Heart left ventricle (tissue), 13 donors: Measurements from ENCODE around the gene SNCAIP.

Source experiments
- POLR2A ChIP-seq, 2 donors: fragments of 450-650 bp; IDR thresholded peaks; one replicate each; pipeline ENCODE4 v1.6.1; 2017; ENCODE audit warnings: antibody characterized with exemption in 2 of 2, mild to moderate bottlenecking in 2 of 2, moderate library complexity in 2 of 2
- TF ChIP-seq, protein P1 (sequence below), 12 donors: fragments of 200-600 bp; sonication (generic) in 4 of 12; IDR thresholded peaks; one replicate each; pipeline versions ENCODE4 v1.5.0 to v1.8.0; 2018 to 2022; ENCODE audit warnings: antibody characterized with exemption in 12 of 12, mild to moderate bottlenecking in 5 of 12
- donor health status: ischemic (EF 13 %, LVEDD 7.1; RV severe dilation, severe dysfunction).
- donor health status: DM: no; HTN: yes; CAD: no.
- donor health status: DM: no; HTN: no; CAD: no.
- donor health status: ischemic (EF 25% LVEDD 6.9; RV normal size, moderate dysfunction).
- donor health status: ischemic (EF 25% LVEDD 5.7; RV mildly dilated, moderate dysfunction).
- donor health status: ischemic (EF 35%, LVEDD 5.7; RV mildly dilated, moderate dysfunction).
- donor health status: nonischemic (EF 11% LVEDD 7.7; RV severe dilation, severe dysfunction).
- donor health status: DM: yes; HTN: yes; CAD: no.
- donor health status: PGD.
- donor health status: ischemic (EF 29% LVEDD 5.4; RV normal size, mild dysfunction).
- donor health status: nonischemic (EF 23%, LVEDD 6.1; RV moderate dilation, normal function).

DNA sequence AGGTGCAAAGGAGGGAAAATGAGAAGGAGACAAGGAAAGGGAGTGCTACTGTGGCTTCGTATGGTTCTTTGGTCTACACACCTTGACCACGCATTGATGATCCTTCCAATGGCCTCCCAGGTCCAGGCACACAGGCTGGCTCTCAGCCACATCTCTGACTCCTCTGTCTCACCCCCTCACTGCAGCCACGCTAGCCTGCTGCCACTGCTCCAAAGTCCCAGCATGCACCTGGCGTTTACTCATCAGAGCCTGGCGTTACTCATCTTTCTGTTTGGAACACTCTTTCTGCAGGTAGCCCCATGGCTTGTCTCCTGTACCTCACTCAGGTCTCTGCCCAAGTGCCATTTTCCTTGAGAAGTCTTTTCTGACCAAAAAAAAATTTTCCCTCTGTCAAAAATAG, 195.5 kb downstream of the SNCAIP start:
- TF ChIP-seq, protein P1, sequence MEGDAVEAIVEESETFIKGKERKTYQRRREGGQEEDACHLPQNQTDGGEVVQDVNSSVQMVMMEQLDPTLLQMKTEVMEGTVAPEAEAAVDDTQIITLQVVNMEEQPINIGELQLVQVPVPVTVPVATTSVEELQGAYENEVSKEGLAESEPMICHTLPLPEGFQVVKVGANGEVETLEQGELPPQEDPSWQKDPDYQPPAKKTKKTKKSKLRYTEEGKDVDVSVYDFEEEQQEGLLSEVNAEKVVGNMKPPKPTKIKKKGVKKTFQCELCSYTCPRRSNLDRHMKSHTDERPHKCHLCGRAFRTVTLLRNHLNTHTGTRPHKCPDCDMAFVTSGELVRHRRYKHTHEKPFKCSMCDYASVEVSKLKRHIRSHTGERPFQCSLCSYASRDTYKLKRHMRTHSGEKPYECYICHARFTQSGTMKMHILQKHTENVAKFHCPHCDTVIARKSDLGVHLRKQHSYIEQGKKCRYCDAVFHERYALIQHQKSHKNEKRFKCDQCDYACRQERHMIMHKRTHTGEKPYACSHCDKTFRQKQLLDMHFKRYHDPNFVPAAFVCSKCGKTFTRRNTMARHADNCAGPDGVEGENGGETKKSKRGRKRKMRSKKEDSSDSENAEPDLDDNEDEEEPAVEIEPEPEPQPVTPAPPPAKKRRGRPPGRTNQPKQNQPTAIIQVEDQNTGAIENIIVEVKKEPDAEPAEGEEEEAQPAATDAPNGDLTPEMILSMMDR (IDR thresholded peaks at IDR 0.05) = no peak
- TF ChIP-seq POLR2A (IDR thresholded peaks at IDR 0.05) = no peak
